Esophagus muscularis mucosa (tissue), 3 donors: ENCODE results near the gene DBF4B.

ENCODE experiments used
- POLR2A ChIP-seq: fragments of 450-650 bp; IDR thresholded peaks from one replicate; pipeline ENCODE4 v1.6.1; 2017; ENCODE audit warnings: antibody characterized with exemption, moderate library complexity, mild to moderate bottlenecking, low read depth
- TF ChIP-seq, protein P1 (sequence below), 3 experiments: fragments of 200-600 bp in 2 of 3; fragments of 450-650 bp in 1 of 3; sonication (generic) in 2 of 3; IDR thresholded peaks; one replicate each; pipeline ENCODE4 v1.5.1; 2017 to 2019; ENCODE audit warnings: antibody characterized with exemption in 3 of 3, mild to moderate bottlenecking in 2 of 3, moderate library complexity in 1 of 3

DNA sequence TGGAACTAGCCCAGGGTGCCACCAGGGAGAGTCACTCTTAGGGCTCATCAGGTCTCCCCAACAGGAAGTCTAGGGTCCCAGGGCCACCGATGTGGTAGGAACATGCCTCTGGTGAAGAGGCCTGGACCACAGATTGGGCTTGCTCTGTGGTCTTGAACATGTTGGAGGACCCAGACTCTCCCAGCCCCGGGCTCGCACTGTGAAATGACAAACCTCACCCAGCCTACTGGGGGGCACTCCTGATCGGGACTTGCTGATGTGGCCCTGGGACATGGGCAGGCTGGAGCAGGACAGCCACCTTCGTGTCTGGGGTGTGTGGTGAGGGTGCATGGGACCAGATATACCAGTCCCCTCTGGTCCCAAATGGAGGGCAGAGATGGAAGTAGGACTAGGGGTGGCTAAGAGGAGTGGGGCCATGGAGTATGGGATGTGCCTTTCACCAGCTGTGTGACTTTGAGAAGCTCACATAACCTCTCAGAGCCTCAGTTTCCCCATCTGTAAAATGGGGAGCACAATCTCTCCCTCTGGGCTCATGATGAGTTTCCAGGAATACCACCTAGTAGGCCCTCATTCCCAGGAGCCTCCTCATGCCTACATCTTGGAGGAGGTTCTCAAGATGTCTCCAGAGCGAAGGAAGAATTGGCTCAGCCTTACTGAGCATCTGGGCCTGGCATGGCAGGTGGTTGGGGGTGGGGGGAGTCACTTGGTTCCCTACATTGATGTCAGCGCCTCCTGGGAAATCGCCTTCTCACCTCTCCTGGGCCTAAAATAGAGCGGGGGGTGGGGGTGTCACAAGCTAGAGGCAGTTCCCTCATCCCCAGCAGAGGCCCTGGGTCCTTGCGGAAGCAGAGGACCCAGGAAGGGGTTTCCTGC is 48.8 kb downstream of the DBF4B start:
- TF ChIP-seq POLR2A, result no peak
- TF ChIP-seq, protein P1, sequence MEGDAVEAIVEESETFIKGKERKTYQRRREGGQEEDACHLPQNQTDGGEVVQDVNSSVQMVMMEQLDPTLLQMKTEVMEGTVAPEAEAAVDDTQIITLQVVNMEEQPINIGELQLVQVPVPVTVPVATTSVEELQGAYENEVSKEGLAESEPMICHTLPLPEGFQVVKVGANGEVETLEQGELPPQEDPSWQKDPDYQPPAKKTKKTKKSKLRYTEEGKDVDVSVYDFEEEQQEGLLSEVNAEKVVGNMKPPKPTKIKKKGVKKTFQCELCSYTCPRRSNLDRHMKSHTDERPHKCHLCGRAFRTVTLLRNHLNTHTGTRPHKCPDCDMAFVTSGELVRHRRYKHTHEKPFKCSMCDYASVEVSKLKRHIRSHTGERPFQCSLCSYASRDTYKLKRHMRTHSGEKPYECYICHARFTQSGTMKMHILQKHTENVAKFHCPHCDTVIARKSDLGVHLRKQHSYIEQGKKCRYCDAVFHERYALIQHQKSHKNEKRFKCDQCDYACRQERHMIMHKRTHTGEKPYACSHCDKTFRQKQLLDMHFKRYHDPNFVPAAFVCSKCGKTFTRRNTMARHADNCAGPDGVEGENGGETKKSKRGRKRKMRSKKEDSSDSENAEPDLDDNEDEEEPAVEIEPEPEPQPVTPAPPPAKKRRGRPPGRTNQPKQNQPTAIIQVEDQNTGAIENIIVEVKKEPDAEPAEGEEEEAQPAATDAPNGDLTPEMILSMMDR (IDR thresholded peaks at IDR 0.05), result no peak
